DMS53 treated with DMSO at 0.1 percent for 48 hours (cell line): ENCODE data around the gene ATXN7.

Experiments used
- DNase-seq: peaks from one replicate; lab custom pipeline; 2025; ENCODE audit not compliant: unreplicated experiment; lab: John Stamatoyannopoulos, UW

Gene ATXN7

DNA sequence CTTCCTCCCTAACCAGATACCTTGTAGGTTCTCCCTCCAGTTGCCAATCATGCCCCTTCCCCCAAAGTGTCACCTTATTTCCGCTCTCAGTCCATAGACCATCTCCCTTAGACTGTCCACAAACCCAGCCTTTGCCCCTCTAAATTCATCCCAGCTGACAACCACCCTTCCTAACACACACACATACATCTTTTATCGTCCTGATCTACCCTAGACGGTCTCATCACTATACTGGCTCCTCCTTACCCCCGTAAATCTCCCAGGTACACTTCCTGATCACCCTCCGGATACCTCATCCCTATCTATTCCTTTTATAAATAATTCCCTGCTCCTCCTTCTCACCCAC lies 890 bp upstream of the ATXN7 start:
- DNase-seq, result no peak

DNA sequence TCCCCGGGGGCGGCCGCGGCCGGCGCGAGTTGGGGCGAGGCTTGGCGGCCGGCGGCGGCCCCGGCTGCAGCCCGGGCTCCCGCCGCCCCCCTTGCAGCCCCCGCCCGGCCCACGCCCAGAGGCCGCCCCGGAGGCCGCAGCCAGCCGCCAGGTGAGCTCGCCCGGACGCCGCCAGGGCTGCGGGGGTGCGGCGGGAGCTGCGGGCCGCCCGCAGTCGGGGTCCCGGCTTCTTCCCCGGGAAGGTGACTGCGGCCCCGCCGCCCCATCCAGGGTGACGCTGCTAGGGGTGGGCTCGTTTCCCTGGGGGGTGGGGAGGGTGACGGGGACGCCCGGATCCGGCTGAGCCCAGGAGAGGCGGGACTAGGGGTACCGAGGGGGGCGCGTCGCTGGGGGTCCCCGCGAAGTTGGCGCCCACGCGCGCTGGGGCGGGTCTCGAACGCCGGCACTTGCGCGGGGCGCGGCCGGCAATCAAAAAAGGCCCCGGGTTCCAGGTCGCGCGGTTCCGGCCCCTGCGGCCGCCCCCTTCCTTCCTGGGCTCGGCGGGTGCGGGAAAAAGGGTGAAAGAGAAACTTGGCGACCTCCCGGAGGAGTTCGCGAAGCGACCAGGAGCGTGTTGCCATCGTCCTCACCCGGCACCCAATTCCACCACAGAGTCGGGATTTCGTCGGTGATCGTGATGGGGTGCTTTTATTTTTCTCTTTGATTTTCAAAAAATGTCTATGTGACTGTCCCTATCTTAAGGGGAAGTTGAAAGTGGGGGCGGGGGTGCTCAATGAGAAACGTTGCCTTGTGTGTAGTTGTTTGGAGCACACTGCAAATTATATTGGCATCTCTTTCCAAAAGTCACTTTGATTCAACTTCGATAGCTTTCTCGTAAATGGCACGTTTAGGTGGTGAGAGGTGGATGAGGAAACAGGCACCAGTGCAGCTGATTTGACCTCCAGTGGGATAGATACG lies 619 bp downstream of the ATXN7 start:
- no peak for DNase-seq

DNA sequence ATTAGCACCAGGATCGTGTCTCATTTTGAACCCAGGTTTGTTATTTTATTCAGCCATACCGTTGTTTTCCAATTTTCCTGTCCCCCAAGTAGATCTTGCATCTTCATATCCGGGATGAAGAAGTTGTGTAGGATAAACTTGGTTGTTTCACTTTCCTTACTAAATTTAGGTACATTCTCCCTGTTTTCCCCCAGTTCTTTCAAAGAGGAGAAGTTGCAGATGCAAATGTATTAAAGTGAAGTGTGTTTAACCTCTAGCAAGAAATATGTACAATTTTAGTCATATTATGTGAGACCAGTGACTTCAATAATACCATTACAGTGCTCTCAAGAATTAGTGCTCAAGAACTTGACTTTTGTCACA lies 1.3 kb downstream of the ATXN7 start:
- no peak for DNase-seq

DNA sequence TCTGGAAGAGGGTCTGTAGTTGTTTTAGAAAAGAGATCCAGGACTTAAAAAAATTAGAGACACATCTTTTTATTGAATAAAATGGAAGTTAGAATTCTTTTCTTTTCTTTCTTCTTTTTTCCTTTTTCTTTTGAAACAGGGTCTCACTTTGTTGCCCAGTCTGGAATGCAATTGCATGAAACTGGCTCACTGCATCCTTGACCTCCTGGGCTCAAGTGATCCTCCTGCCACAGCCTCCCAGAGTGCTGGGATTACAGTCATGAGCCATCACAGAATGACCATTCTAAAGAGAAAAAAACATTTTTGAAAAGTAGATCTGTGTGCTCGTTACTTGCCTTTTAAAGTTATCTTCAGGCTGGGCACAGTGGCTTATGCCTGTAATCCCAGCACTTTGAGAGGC lies 3.6 kb downstream of the ATXN7 start:
- no peak for DNase-seq

DNA sequence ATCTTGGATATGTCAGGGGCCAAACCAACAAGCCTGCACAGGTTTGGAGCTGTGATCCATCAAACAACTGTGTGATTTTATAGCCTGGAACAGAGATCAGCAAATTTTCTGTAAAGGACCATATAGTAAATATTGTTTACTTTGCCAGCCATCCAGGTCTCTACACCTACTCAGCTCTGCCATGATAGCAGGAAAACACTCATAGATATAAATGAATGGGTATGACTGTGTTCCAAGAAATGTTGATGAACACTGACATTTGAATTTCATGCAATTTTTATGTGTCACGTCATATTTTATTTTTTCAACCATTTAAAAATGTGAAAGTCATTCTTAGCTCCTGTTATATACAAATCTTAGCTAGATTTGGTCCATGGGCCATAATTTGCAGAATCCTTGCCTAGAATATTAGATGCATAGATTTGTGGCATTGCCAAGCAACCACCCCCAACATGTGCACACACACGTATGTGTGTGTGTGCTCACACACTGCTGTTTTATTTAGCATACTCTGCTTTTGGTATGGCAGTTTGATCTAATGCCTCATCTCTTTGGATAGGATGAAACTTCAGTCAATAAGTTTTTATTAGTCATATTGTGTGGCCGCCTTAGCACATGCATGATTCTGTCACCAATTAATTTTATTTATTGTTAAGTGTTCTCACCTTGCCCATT lies 6.4 kb downstream of the ATXN7 start:
- DNase-seq, result no peak

DNA sequence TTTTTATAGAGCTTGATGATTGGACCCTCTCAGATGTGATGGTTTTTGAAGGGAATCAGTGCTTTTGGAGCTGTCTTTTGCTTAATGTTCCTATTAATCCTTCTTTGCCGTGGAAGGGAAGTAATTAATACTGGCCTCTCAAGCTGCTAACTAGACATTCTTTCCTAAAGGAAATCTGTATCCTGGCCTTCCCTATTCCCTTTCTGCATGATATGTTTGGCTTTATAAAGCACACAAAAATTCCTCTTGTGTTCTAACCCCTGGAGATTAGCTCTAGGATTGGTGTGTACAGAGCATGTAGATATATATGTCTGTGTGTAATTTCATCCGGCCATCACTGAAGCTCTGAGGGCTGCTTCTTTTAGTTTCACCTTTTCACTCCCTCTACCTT lies 6.9 kb downstream of the ATXN7 start:
- DNase-seq, result no peak

DNA sequence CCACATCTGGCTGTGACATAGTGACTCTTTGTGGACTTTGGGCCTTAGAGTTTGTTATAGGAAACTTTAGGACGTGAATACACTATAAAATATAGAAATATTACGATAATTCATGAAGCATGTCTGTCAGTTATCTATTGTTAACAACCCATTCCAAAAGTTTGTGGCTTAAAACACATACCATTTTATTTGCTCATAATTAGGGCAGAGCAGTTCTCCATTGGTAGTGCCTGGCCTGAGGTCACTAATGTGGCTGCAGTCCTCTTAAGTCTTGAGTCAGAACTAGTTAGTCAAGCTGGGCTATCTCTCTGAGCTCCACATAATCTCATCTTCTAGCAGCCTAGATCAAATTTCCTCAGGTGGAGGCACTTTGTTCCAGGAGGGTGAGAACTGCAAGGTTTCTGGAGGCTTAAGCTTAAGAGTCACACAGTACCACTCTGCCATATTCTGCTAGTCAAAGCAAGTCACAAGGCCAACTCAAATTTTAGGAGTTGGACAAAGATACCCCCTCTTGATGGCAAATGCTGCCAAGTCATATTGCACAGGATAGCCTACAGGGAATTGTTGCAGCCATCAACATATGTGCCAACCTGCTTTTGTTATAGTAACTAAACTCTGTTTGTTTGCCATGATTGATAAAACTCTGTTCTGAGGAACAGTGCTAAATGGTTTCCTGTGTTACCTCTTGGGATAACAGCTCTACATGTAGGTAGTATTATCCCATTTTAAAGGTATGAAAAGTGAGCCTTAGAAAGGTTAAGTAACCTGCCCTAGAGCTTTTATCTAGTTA lies 8.7 kb downstream of the ATXN7 start:
- DNase-seq, result no peak

DNA sequence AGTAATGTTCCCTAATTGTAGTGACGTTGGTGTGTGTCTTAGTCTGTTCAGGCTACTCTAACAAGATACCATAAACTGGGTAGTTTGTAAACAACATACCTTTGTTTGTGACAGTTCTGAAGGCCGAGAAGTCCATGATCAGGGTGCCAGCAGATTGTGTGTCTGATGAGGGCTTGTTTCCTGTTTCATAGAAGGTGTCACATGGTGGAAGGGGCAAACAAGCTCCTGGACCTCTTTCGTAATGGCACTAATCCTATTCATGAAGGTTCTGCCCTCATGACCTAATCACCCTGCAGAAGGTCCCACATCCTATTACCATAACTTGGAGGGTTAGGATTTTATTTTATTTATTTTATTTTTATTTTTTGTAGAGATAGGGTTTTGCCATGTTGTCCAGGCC lies 11.1 kb downstream of the ATXN7 start:
- no peak for DNase-seq

DNA sequence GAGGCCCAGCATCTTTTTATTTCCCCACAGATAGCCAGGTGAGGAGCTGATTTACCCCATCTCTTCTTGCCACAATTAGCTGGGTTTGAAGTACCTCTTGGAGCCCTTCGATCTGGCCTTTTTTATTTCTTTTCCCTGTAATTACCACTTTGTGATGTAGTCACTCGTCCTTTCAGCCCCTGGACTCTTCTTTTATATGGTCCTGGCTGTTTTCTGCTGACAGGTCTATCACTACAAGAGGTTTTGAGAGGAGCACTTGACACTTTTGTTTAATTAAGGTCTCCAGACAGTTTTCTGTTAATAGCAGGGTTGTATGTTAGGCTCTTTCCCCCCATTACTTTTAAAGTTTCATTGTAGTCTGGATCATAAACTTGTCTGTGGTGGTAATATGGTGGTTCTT lies 11.8 kb downstream of the ATXN7 start:
- no peak for DNase-seq

DNA sequence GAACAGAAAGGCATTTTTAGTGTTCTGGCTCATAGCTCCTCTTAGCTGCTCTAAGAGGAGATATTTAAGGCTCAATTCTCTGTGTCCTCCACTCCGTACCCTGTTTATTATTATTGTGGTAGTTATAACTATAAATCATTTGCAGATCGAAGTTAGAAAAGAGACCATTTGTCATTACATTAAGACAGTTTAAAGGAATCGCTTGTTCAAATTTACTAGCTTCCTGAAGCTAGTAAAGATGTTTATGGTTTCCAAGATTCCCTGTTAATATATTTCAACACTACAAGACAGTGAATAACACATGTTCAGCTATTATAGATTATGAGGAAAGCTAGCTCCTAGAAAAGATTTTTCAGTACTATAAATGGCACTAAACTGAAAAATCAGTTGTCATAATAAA lies 12.6 kb downstream of the ATXN7 start:
- no peak for DNase-seq

DNA sequence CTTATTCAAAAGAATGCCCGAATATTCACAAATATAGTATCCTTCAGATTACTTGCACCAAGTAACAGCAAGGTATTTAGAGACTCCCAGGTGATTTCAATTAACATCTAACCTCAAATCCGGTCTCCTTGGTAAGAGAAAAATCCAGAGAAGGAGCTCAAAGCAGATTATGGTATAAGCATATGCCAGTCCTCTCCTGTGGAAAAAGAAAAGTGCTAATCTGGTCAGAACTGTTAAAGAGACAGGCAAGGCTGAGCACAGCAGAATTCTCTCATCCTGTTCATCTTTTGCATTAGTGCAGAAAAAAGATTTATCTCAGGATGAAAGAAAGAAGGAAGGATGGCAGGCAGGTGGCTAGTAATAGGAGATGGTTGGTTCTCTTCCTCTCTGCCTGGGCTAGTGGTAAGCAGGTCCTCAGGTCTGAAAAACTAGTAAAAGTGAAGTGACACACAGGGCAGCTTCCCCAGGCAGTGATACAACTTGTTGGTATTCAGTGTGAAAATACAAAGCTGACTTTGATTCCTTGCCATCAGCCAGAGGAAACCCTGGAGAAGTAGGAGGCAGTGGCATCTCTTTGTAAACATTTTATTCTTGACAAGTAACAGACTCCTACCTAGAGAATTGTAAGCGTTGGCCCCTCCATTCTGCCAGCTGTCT lies 14.2 kb downstream of the ATXN7 start:
- no peak for DNase-seq

DNA sequence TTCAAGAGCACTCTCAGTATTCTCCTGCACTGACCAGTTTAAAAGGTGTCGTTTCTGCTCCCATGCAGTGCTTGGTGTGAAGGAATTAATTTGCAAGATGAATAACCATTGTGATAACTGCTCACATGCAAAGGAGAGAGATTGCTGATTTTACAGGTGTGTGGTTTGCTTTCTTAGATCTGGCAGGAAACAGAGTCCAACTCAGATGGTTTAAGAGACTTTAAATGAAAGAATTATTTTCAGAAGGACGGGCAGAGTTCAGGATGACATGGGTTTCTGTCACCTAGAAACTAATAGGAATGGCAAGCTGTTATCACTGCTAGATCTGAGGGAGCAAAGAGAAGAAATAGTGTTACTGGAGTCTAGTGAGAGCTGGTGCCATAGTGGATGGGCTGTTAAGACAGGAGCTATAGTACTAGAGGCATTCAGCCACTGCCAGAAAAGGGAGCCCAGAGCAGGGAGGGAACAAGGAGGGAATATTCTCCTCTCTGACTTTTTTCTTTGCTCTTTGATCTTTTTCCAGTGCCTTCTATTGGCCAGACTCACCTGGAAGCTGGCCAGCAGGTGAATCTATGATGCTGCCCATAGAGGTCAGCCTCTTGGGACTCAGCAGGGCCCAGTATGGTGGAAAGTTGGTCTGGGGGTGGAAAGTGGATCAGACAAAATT lies 14.9 kb downstream of the ATXN7 start:
- DNase-seq, result no peak

DNA sequence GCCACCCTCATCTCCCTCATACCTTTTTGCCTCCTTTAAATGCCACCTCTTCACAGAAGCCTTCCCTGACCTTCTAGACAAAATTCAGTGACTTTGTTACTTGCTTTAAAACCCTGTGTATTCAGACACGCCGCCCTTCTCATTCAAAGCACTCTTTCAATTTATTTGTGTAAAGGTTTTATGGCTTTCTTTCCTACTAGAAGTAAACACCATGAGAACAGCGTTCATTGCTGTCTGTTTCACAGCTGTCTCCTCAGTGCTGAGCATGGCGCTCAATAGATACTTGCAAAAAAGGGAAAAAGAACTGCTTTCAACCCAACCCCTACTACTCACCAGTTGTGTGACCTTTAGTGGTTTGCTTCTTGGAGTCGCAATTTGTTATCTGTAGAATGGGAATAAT lies 17.0 kb downstream of the ATXN7 start:
- no peak for DNase-seq

DNA sequence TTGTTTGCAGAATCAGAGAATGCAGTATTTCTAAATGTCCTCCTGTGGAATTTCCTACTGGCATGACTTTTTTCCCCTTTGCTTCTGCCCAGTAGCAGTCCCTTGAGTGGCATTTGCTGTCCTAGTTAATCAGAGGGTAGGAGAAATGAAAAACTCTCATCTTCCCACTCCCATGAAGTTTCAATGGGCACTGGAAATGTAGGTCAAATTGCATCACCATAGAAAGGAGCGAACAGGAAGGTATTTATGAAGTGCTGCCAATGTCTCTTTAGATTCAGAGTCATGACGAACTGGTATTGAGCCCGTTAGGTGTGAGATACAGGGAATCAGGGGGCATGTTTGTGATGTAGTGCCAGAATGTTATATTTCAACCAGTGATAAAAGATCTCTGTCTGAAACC lies 23.2 kb downstream of the ATXN7 start:
- no peak for DNase-seq

DNA sequence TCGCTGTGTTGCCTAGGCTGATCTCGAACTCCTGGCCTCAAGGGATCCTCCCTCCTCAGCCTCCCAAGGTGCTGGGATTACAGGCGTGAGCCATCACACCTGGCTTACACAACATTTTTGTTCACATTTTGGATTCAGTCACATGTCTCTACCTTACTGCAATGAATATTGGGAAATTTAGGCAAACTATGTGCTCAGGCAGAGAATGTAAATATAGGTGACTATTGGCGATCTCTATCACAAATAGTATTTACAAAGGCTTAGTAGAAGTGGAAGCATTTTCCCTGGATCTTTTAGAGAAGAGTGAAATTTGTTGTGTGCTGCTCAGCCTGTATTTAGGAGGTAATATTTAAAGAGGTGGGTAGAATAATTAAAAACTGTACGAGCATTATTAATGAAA lies 27.9 kb downstream of the ATXN7 start:
- no peak for DNase-seq

DNA sequence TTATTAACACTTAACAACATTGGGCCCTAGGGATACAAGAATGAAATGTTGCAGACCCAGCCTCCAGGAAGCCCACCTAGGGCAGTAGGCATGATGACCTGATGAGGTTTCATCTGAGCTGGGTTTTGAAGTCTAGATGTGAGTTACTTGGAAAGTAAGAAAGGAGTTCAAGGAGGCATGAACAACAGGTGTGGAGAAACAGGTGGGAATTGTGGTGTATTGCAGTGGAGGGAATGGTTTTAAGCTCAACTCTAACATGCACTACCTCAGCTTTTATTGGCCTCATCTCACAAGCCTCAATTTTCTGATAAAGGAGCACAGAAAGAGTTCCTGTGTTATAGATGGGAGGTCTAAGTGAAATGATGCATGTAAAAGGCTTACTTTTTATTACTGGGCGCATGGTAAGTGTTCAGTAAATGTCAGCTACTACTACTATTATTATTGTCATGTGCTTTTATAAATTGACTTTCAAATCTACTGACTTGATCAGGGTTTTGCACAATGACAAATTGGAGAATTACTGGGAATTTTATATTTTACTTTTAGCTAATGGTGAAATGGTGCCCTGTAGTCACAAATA lies 29.2 kb downstream of the ATXN7 start:
- no peak for DNase-seq

DNA sequence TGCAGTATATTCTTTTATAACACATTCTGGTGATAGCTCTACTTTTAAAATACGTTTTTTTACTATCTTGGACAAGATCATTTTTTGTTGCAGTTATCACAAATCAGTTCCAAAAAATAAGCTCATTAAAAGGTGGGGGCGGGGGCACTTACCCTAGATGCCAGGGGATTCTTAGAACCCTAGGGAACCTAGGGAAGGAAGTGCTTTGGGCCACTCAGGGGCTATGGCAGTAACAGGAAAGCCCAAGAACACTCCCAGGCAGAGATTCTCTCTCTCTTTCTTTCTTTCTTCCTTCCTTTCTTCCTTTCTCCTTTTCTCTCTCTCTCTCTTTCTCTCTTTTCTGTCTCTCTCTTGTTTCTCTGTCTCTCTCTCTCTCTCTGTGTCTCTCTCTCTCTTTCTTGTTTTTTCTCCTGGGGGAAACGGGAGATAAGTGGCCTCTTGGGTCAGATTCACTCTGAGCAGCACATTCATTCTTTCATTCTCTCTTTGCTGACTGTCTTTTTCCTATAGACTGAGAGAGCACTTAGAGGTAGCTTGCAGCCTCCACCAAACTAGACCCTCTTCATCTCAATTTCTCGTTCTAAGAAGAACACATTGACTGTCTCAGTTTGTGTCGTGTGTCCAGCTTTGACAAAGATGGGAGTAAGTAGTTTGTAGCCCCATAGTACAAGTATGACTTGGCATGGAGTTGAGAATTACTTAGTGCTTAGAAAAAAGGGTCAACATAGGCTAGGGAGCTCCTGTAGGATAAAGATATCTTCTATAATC lies 31.9 kb downstream of the ATXN7 start:
- DNase-seq, result no peak

DNA sequence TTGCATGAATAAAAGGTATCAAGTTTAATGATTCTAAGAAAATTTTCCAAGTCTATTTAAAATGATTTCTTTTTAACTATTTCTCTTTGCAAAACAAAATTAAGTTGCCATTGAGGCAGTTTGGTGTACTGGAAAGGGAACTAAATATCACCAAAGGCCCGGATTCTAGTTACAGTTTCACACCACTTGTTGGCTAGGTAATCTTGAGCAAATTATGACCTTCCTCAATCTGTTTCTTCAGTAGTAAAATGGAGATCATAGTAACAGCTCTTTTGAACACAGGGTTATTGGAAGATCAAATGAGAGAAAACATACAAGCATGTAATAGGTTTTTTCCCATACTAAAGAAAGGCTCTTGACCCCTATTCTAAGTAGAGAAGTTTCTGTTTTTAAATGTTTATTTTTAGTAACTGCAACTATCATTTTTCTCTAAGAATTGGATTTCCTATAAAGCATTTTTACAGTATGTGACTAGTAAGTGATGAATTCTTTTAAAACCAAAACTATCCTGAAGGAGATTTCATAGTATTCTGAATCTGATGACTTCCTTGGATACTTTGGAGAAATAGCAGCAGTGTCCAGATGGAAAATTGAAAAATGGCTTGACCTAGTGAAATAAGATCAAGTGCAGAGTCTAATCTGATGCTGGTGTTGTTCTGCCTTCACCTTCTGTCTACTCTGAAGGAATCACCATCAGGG lies 32.8 kb downstream of the ATXN7 start:
- no peak for DNase-seq

DNA sequence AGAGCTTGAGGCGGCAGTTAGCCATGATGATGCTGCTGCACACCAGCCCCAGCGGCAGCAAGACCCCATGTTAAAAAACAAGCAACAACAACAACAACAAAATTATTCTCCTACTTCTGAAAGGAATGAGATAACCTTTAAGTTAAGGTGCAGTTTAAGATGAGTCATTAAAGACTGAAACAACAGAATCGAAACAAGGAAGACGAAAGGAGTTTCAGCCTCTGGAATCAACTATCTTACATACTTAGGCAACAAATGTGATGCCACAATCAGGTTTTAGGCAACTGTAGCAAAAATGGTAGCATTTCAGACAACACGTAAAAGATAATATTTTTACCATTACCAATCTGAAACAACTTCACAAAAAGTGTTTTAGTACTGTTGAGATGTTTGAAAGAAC lies 36.3 kb downstream of the ATXN7 start:
- no peak for DNase-seq
